ENCODE data around the gene HTT.
A peak's percentile ranks its signal among the peaks of the same experiment; 100 is the strongest.

The HTT gene

DNA sequence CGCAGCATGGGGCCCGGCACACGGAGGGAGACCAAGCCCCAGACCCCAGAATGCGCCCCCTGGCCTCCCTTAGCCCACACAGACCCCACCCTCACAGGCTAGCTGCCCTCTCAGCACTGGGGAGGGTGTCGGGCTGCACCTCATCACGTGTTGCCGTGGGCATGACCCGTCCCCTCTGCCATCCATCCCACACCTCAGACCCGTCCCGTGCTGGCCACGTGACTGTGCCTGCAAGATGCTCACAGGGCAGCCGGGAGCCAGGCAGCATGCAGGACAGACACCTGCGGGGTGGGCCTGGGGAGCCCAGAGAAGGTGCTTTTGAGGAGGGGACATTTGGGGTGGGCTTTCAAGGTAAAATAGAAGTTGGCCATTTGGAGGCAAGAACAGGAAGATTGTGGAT lies 179.3 kb downstream of the HTT start:
- DNase-seq = no peak

DNA sequence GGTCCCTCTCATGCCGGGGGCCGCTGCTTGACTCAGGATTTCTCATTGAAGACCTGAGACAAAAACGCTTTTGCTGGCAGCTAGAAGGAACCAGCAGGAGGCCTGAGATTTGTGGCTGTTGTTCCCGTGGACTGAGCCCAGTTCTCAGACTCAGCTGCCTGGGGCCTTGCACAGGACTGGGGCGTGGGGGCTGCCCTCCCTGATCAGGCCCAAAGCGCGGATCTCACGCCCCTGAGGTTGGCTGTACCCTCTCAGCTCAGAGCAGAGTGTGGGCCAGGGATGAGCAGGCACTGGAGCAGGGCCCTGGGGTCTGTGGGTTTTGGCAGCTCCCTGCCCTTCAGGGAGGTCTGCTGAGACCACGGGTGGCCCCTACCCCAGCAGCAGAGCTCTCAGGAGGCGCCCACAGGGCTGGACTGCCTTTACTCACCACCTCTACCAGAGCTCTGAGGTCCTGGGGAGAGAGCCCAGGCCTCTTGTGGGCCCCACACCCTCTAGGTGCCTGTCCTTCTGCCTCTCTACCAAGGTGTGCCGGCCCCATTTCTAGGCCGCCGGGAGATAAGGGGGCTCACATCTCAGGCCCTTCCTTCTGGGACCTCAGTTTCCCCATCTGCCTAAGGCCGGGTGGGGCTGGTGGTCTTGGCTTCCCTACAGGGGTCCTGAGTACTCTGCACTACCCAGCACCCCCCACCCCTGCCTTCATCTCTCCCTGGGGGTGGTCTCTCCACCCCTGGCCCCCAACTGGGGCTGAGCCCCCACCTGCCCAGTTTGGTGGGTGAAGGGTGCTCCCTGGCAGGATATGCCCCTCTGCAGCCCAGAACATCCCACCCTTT lies 180.0 kb downstream of the HTT start:
- DNase-seq = no peak

GRCh38 chr4:3255611-3256186 lies 181.2 kb downstream of the HTT start:
- DNase-seq = no peak

DNA sequence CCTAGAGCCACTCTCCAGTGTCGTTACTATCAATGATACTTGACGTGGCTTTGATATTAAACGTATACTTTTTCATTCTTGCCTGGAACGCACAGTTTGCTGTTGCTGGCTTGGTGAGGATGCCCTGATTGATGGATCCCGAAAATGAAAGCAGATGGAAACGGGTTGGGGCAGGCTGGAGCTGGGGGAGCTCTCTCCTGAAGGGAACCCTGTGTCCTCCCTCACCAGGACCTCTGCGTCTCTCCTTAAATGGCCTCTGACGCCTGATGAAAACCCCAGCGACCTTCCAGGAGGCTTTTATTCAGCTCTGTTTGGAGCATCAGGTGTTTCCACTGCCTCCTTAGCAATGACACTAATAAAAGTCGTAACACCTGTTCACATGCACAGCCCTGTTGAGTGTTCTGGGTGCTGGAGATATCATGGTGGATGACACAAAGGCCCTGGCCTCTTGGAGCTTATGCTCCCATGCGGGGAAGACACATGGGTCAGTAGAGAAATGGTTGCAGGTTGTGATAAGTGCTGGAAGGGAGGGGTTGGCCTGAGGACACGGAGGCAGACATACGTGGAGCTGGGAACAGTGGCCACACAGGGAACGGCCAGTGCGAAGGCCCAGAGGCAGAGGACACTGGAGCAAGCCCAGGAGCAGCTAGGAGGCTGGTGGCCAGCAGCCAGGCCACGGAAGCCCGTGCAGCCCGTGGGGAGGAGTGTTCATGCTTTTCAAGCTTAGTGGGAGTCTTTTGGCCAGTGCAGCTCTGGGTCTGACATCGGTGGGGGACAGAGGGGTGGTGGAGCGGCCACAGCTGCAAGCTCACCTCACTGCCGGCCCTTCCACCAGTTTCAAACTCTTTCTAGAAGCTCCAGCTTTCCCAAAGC lies 182.0 kb downstream of the HTT start:
- DNase-seq = no peak

- peak; percentile 76 for DNase-seq
These were observed 182.6 kb downstream of the HTT start for GRCh38 chr4:3257103-3257555.

DNA sequence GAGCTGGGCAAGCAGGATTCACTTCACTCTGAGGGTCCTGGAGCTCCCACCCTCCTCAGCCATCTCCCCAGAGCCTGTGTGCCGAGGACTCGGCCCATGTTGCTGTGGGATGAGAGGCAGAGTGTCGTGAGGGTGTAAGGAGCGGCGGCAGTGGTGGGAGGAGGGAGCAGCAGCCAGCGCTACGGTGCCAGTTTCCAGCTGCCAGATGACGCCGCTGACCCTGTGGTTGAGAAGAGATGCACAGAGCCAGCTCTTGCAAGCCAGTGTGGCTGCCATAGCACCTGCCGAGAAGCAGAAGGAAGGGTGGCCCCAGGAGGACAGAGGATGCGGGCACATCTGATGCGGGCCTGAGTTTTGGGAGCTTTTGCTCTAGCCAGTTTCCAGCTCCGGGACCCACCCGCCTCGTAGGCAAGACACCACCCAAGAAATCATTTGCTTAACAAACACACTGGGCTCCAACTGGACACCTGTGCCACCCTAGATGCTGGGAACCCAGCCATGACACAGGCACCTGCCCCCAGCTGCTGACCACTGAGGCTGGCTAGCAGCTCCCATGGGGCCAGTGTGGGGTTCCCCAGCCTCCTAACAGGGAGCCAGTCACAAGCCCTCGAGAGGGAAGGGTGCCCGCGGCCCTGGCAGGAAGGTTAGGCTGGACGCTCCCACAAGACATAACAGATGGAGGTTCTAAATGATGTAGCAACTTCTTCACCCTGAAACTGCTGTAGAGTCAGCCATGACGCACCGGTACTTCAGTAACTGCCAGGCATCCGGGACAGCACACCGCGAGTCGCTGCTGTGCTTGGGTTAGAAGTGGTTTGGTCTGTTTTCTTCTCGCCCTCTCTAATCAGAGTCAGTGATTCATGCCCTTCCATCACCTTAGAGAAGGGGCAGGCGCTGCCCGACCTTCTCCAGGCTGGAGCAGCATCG lies 183.3 kb downstream of the HTT start:
- DNase-seq = peak; percentile 41

- no peak for DNase-seq
These were observed 187.1 kb downstream of the HTT start for GRCh38 chr4:3261411-3262207.

GRCh38 chr4:3262208-3263052 lies 187.9 kb downstream of the HTT start:
- DNase-seq = no peak

DNA sequence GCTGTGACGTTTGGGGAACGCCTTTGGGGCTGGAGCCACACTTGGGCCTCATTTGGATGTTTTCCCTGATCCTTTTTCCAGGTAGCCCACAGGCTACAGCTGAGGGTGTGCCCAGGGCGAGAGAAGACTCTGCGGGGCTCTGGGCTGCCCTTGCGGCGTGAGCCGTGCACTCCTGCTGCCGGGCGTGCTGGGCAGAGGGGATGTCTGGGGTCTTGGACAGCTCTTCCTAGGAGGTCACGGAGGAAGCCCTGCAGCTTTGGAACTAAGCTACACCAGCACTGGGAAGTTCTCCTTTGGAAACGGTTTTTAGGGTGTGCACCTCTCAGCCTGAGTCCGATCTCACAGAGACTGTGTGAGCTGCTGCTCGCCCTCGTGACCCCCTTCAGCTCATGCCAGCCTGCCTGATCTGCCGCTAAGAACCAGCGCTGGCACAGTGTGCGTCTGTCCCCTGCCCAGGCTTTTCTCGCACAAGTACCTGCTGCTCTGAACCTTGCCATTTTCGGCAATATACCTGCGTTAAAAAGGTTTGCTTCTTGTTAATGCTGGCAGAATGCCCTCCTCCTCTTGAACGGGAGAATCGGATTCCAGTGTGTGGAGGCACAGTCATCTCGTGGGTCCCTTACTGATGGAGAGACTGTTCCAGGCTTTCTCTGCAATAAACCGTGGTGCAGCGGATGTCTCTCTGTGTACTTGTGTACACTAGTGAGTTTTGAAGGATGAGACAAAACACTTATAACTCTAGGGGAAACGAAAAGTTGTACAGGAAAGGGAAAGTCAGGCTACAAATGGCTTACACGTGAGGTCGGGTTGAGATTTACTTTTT lies 188.8 kb downstream of the HTT start:
- no peak for DNase-seq

DNA sequence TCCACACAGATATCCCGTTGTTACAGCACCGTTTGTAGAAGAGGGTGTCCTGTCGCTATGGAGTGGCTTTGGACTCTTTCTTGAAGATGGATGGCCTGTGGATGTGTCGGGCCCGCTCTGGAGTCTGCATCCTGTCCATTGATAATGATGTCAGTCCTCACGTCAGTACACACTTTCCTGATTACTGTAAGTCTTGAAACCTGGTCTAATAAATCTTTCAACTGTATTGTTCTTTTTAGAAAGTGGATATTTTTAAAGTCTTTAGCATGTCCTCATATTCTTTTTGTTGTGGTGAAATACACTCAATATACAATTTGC lies 189.4 kb downstream of the HTT start:
- DNase-seq = no peak

DNA sequence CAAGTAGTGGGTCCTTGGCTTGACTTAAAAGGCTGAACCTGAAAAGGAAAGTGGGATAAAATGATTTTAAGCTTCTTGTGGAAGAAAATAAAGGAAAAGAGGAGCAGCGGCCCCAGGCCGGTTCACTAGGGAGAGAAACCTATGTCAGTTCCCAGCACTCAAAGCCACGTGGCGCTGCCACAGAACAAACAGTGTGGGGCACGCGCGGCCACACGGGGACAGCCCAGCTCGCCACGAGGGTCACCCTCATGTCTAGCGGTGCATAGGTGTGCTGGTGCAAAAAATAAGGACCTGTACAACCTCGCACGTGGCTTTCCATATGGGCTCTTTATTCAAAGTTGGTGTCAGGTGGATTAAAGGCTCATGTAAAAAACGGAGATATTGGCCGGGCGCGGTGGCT lies 191.6 kb downstream of the HTT start:
- no peak for DNase-seq

DNA sequence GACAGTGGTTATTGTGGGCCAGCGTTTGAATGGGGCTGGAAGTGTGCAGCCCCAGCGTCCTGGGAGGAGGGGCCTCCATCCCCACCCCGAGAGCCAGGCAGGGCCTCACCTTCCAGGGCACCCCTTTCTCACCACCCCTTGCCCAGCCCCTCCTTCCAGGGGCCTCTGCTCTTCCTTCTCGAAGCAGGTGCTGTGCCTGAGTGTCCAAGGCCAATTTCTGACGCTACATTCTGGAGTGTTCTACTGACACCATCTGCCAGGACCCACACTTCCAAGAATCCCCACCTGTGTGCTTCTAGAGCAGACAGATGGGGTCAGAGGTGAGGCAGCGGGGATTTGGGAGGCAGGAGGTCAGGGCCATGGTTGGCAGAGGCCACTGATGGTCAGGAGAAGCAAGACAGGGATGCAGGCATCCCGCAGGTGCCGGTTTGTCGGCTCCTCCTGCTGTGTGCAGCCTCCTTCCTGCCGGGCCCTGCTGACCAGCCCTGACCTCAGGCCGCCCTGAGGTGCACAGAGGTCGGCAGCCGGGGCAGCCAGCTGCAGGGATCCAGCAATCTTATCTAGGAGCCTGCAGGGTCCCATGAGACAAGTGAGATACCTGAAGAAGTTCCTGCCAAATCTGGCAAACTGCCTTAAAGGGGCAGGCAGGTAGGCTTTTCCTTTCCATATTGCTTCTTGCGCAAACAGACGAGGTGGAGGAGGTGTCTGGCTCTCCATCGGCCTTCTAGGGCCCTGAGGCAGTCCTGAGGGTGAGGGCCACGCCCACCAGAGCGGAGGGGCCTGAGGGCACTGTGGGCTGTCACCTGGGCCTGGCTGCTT lies 193.3 kb downstream of the HTT start:
- DNase-seq = no peak

GRCh38 chr4:3268395-3269104 lies 194.1 kb downstream of the HTT start:
- DNase-seq = no peak

DNA sequence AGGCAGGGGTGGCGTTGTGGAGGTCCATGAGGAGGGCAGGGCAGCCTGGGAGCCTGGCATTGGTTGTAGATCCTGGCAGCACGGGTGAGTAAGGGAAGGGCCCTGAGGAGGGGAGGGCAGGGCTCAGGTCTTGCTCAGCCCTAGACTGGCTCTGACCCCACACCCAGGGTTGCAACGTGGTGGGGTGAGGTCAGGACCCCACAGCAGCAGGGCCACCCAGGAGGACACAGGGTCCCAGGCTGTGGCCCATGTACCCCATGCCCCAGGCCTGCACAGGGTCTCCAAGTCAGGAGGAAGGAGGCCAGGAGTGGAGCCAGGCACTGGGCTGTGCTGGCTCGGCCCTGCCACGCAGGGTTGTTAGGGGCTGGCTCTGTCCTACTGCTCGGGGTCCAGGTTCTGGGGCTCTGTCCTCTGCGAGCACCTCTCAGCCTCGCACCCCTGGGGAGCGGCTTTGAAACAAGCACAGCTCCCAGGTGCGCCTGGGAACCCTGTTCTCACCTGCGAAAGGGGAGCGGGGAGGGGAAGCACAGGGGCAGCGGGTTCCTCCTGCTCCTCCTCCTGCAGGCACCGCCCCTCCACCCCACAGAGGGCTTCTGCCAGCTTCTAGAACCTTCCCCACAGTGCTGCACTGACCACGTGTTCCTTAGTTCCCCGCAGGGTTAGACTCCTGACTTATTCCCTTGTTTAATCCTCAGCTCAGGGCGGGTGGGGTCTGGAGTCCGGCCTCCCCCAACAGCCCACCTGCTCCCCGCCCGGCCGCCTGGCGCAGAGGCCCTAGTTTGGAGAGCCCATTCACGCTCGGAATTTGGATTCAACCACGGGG lies 194.8 kb downstream of the HTT start:
- DNase-seq = no peak

DNA sequence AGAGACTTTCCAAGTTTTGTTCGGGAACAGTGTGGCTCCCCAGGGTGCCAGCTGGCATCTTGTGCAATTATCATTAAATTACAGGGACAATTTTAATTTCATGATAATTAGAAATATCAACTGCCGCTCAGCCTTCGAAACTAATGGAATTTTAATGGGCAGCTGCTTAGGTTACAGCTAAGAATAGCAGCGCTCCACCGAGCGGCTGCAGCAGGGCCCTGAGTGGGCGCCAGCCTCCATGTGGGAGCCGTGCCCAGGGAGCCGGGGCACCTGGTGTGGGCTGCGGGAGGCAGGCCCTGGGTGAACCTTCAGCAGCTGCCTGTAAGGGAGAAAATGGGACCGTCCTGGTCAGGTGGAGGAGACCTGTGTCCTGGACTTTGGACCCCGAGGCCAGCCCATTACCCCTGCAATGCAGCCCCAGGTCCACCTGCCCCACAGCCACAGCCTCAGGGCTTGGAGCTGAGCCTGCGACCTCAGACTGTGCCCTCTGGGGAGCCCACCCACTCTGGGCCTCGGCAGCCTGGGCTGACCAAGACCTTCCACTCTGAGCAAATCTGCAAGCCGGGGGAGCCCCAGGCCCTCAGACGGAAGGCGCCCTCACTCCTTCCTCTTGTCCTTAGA lies 195.6 kb downstream of the HTT start:
- DNase-seq = no peak

GRCh38 chr4:3271131-3271530 lies 196.7 kb downstream of the HTT start:
- no peak for DNase-seq

DNA sequence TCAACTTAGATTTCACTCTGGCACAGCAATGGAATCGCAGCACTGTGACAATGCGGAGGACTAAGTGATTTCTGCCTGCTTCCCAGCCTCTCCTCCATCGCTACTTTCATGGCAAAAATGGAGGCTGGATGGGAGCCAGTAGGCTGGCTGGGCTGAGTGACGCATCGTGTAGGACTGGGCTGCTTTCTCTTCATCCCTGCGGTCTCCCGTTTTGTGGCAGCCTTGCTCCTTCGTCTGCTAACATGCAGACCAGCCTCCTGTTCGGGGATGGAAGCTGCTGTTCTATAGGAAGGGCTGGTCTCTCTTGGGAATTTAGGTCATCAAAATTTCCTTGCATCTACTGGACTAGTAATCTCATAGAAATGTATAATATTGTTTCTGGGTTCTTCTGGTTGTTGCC lies 202.5 kb downstream of the HTT start:
- no peak for DNase-seq
